ENCODE measurements around the gene TRERF1. TPM values are rescaled to one million over a fixed set of nuclear protein-coding genes. Genes with fewer than 3 reads are reported as not detected.

TRERF1 gene
- total and polyA plus RNA-seq, 2 experiments from 2014 or later, result 3.2 to 5.1 TPM

- 93% methylated on average over 8 of the region's 8 CpGs for WGBS (ENCODE audit: low lambda C conversion rate, missing lambda C conversion rate)
- H3K9me2 ChIP-seq (replicated peaks; ENCODE audit: insufficient read depth), result no peaks in the 10 kb centered on the region
- peaks cover 76% of the 10 kb centered on the region for H3K79me2 ChIP-seq
- no peaks in the 10 kb centered on the region for H3K27me3 ChIP-seq
- no peak overlapping the region for H3K4me3 ChIP-seq
- DNase-seq (ENCODE audit: low spot score), result no peak
- peaks cover 17% of the 10 kb centered on the region for H3K4me1 ChIP-seq (ENCODE audit: insufficient read depth)
- H3K9me3 ChIP-seq (ENCODE audit: low read depth), result no peaks in the 10 kb centered on the region
- H3K27ac ChIP-seq, result no peak overlapping the region
- peaks cover 7% of the 10 kb centered on the region for H4K20me1 ChIP-seq (ENCODE audit: insufficient read depth, poor library complexity, severe bottlenecking)
- H3K4me2 ChIP-seq, result no peak overlapping the region
- no peaks in the 10 kb centered on the region for H3K36me3 ChIP-seq (replicated peaks; ENCODE audit: insufficient read depth, low read depth)
- no peak overlapping the region for H2AFZ ChIP-seq
- TF ChIP-seq, protein P1, sequence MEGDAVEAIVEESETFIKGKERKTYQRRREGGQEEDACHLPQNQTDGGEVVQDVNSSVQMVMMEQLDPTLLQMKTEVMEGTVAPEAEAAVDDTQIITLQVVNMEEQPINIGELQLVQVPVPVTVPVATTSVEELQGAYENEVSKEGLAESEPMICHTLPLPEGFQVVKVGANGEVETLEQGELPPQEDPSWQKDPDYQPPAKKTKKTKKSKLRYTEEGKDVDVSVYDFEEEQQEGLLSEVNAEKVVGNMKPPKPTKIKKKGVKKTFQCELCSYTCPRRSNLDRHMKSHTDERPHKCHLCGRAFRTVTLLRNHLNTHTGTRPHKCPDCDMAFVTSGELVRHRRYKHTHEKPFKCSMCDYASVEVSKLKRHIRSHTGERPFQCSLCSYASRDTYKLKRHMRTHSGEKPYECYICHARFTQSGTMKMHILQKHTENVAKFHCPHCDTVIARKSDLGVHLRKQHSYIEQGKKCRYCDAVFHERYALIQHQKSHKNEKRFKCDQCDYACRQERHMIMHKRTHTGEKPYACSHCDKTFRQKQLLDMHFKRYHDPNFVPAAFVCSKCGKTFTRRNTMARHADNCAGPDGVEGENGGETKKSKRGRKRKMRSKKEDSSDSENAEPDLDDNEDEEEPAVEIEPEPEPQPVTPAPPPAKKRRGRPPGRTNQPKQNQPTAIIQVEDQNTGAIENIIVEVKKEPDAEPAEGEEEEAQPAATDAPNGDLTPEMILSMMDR (IDR thresholded peaks at IDR 0.05; ENCODE audit: poor library complexity), result no peak
- no peak for TF ChIP-seq EZH2phosphoT487 (IDR thresholded peaks at IDR 0.05; ENCODE audit: low read depth, severe bottlenecking, unreplicated experiment)
- no peak for TF ChIP-seq EZH2 (IDR thresholded peaks at IDR 0.05; ENCODE audit: borderline replicate concordance)
These were observed 51.5 kb downstream of the TRERF1 start for GRCh38 chr6:42400061-42400760.

DNA sequence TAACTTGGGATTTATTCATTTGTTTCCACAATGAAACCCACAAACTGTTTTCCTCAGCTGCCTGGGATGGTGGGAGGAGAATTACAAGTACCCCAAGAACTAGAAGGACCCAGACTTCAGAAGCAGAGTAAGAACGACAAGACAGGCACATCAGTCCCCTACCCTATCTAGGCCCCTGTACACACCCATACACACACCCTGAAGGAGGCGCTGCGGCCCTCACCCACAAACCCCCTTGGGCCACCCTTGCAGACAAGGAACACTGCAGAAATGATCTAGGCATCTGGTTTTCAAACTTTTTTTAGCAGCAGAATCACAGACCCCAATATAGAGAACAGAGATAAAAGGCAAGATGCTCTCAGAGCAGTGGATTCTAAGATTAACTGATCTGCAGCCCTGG is 55.0 kb downstream of the TRERF1 start:
- DNase-seq (ENCODE audit: low spot score), result no peak
- Histone ChIP-seq H4K20me1 (ENCODE audit: insufficient read depth, poor library complexity, severe bottlenecking) (peaks cover 10% of the 10 kb centered on the region), H3K4me1 (ENCODE audit: insufficient read depth) (peaks cover 7% of the 10 kb centered on the region), H3K9me3 (ENCODE audit: low read depth) (no peaks in the 10 kb centered on the region), H3K4me2 (no peak overlapping the region), H3K79me2 (peaks cover 85% of the 10 kb centered on the region), H3K36me3 (replicated peaks; ENCODE audit: insufficient read depth, low read depth) (no peaks in the 10 kb centered on the region), H3K27ac (no peak overlapping the region), H3K4me3 (no peak overlapping the region), H3K27me3 (no peaks in the 10 kb centered on the region), H3K9me2 (replicated peaks; ENCODE audit: insufficient read depth) (no peaks in the 10 kb centered on the region), H2AFZ (no peak overlapping the region)
- 94% methylated on average over 3 of the region's 3 CpGs for WGBS (ENCODE audit: low lambda C conversion rate, missing lambda C conversion rate)
- no peak for TF ChIP-seq EZH2 (IDR thresholded peaks at IDR 0.05; ENCODE audit: borderline replicate concordance)
- TF ChIP-seq, protein P1 (IDR thresholded peaks at IDR 0.05; ENCODE audit: poor library complexity), result no peak
- no peak for TF ChIP-seq EZH2phosphoT487 (IDR thresholded peaks at IDR 0.05; ENCODE audit: low read depth, severe bottlenecking, unreplicated experiment)

- DNase-seq (ENCODE audit: low spot score), result no peak
- no peak overlapping the region for H3K4me2 ChIP-seq
- peaks cover 82% of the 10 kb centered on the region for H3K79me2 ChIP-seq
- WGBS (ENCODE audit: low lambda C conversion rate, missing lambda C conversion rate), result 96% methylated on average over 10 of the region's 10 CpGs
- no peaks in the 10 kb centered on the region for H3K9me2 ChIP-seq (replicated peaks; ENCODE audit: insufficient read depth)
- peaks cover 8% of the 10 kb centered on the region for H4K20me1 ChIP-seq (ENCODE audit: insufficient read depth, poor library complexity, severe bottlenecking)
- no peak overlapping the region for H3K27ac ChIP-seq
- H3K36me3 ChIP-seq (replicated peaks; ENCODE audit: insufficient read depth, low read depth), result no peaks in the 10 kb centered on the region
- H3K9me3 ChIP-seq (ENCODE audit: low read depth), result no peaks in the 10 kb centered on the region
- TF ChIP-seq EZH2 (IDR thresholded peaks at IDR 0.05; ENCODE audit: borderline replicate concordance) (no peak), EZH2phosphoT487 (IDR thresholded peaks at IDR 0.05; ENCODE audit: low read depth, severe bottlenecking, unreplicated experiment) (no peak)
- TF ChIP-seq, protein P1 (IDR thresholded peaks at IDR 0.05; ENCODE audit: poor library complexity), result no peak
- H3K27me3 ChIP-seq, result no peaks in the 10 kb centered on the region
- no peak overlapping the region for H3K4me3 ChIP-seq
- H3K4me1 ChIP-seq (ENCODE audit: insufficient read depth), result peaks cover 7% of the 10 kb centered on the region
- H2AFZ ChIP-seq, result no peak overlapping the region
These were observed 56.7 kb downstream of the TRERF1 start for GRCh38 chr6:42394881-42395620.
